SH-SY5Y (cell line): Measurements from ENCODE around the gene NR1H4.

Experiments
- GATA2 ChIP-seq: IDR thresholded peaks from 2 replicates; pipeline ENCODE4 v1.6.1; 2011; ENCODE audit warnings: mild to moderate bottlenecking, low read depth, low read length
- GATA3 ChIP-seq: IDR thresholded peaks from 2 replicates; pipeline ENCODE4 v1.6.1; 2011; ENCODE audit warnings: low read depth, mild to moderate bottlenecking, low read length, moderate library complexity

DNA sequence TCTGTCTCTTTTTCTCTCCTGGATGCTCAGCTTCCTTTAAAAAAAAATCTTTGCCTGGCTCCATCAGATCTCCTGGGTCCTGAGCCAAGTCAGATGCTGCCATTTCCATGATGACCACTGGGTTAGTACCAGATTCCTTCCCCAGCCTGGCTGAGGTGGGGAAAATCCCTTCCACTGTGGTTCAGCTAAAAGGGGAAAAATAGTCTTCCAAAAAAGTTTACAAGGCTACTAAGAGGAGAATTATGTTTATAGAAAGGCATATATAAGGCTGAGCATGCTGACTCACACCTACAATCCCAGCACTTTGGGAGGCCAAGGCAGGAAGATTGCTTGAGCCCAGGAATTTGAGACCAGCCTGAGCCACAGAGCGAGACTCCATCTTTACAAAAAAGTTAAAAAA is 71.4 kb downstream of the NR1H4 start:
- TF ChIP-seq GATA2 (no peak), GATA3 (no peak)
